GM10266 (cell line): ENCODE results near the gene METTL27.
"Not testable (repeated sequence)": the region's sequence is repeated elsewhere in the genome, so short reads cannot be mapped to it uniquely, and the experiment has no call there.

Experiments
- DNase-seq: peaks from one replicate; pipeline ENCODE4 v3.0.0; 2012; ENCODE audit errors: extremely low spot score
- CTCF ChIP-seq: IDR thresholded peaks from 2 replicates; pipeline ENCODE4 v1.5.1; 2012; ENCODE audit warnings: mild to moderate bottlenecking, low read depth; ENCODE audit not compliant: control insufficient read depth, insufficient read depth; ENCODE audit errors: missing control alignments

METTL27 gene

GRCh38 chr7:73802459-73802858 lies 39.9 kb downstream of the METTL27 start:
- DNase-seq: no peak
- TF ChIP-seq CTCF: no peak

- TF ChIP-seq CTCF: no peak
- DNase-seq: no peak
Measured at GRCh38 chr7:73801577-73801976, 40.7 kb downstream of the METTL27 start.

GRCh38 chr7:73799282-73800141 lies 42.8 kb downstream of the METTL27 start:
- TF ChIP-seq CTCF: no peak
- DNase-seq: no peak

GRCh38 chr7:73797176-73797575 lies 45.1 kb downstream of the METTL27 start:
- DNase-seq: not testable (repeated sequence)

GRCh38 chr7:73796656-73797055 lies 45.7 kb downstream of the METTL27 start:
- DNase-seq: not testable (repeated sequence)

GRCh38 chr7:73795188-73795587 lies 47.1 kb downstream of the METTL27 start:
- not testable (repeated sequence) for DNase-seq

GRCh38 chr7:73791170-73791690 lies 51.1 kb downstream of the METTL27 start:
- not testable (repeated sequence) for DNase-seq

GRCh38 chr7:73789051-73789450 lies 53.3 kb downstream of the METTL27 start:
- DNase-seq: no peak
- TF ChIP-seq CTCF: no peak

- DNase-seq: not testable (repeated sequence)
Measured at GRCh38 chr7:73787786-73788048, 54.6 kb downstream of the METTL27 start.

GRCh38 chr7:73786588-73786987 lies 55.7 kb downstream of the METTL27 start:
- no peak for DNase-seq
- no peak for TF ChIP-seq CTCF
